Central memory CD8-positive, alpha-beta T cell (primary cell): ENCODE results near the gene NPPC.

Experiments used
- ATAC-seq: fragments of 150-1000 bp; cut with Tn5 transposase; replicated peaks from 2 replicates; pipeline ENCODE4 v1.10.0; 2022; ENCODE audit warnings: mild to moderate bottlenecking, moderate FRiP score, moderate number of reproducible peaks; ENCODE audit not compliant: poor library complexity, severe bottlenecking; ENCODE audit errors: extremely low read depth
- DNase-seq, 2 donors: peaks; one replicate each; pipeline ENCODE4 v3.0.0; 2021; ENCODE audit warnings: low spot score in 2 of 2
- H3K27ac Mint-ChIP-seq: one replicate; pipeline ENCODE4 v1.8.0; 2022; ENCODE audit warnings: low read depth, mild to moderate bottlenecking, moderate library complexity, mixed read lengths
- H3K27me3 Mint-ChIP-seq: one replicate; pipeline ENCODE4 v1.8.0; 2022; ENCODE audit warnings: mixed read lengths
- H3K36me3 Mint-ChIP-seq: one replicate; pipeline ENCODE4 v1.8.0; 2022; ENCODE audit warnings: mild to moderate bottlenecking, moderate library complexity, mixed read lengths; ENCODE audit not compliant: insufficient read depth
- H3K4me1 Mint-ChIP-seq: one replicate; pipeline ENCODE4 v1.8.0; 2022; ENCODE audit warnings: mixed read lengths
- H3K4me3 Mint-ChIP-seq: one replicate; pipeline ENCODE4 v1.8.0; 2022; ENCODE audit warnings: mild to moderate bottlenecking, moderate library complexity, mixed read lengths
- H3K9me3 Mint-ChIP-seq: one replicate; pipeline ENCODE4 v1.8.0; 2022; ENCODE audit warnings: mixed read lengths

Gene NPPC

GRCh38 chr2:231932985-231933915, 7.1 kb upstream of the NPPC start:
- Mint-ChIP-seq H3K27me3 (peaks cover 34% of the 10 kb centered on the region), H3K4me3 (no peak overlapping the region)
- peak in 1 of 2 donors; percentile 7 for DNase-seq

DNA sequence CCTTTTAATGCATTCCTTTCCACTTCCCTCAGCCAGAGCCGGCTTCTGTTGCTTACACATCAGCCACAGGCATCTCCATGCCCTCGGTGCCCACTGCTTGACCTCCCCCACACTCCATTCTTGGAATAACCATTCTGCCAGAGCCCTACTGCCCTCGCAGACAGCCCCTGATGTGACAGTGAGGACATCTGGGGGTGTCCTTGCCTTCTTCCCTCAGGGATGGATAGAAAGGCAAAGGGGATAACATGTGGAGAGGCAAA, 6.4 kb upstream of the NPPC start:
- peak in 1 of 2 donors; percentile 2 for DNase-seq
- Mint-ChIP-seq H3K36me3 (no peaks in the 10 kb centered on the region), H3K4me1 (no peaks in the 10 kb centered on the region), H3K9me3 (no peaks in the 10 kb centered on the region), H3K4me3 (no peak overlapping the region), H3K27me3 (peaks cover 40% of the 10 kb centered on the region), H3K27ac (no peak overlapping the region)
- no peak for ATAC-seq

More at GRCh38 chr2:231932985-231933915, 7.1 kb upstream of the NPPC start:
- no peak for ATAC-seq
- H3K9me3 Mint-ChIP-seq: no peaks in the 10 kb centered on the region
- H3K4me1 Mint-ChIP-seq: no peaks in the 10 kb centered on the region
- H3K27ac Mint-ChIP-seq: no peak overlapping the region
- H3K36me3 Mint-ChIP-seq: no peaks in the 10 kb centered on the region

DNA sequence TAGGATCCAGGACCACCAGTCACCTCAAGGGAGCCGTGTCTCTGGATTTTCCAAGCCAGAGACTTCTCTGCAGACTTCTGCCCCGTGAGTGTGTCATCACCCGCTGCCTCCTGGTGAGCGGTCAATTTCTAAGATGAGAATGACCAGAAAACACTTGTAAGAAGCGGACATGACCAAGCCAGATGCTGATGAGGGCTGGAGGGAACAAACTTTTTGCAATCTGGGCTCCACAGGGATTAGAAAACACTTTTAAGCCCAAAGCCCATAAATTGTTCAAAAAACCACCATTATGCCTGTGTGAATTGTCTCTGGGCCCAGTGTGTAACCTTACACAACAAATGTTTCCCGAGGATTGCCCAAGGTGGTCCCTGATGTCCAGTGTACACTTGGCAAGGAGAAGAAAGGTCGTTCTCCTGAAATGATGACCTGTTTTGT, 5.3 kb upstream of the NPPC start:
- no peak overlapping the region for H3K27ac Mint-ChIP-seq
- no peak overlapping the region for H3K4me3 Mint-ChIP-seq
- H3K27me3 Mint-ChIP-seq: peaks cover 52% of the 10 kb centered on the region
- no peaks in the 10 kb centered on the region for H3K36me3 Mint-ChIP-seq
- H3K4me1 Mint-ChIP-seq: no peaks in the 10 kb centered on the region
- ATAC-seq (no peak), DNase-seq (no peak)
- no peaks in the 10 kb centered on the region for H3K9me3 Mint-ChIP-seq

- DNase-seq (no peak), ATAC-seq (no peak)
- no peaks in the 10 kb centered on the region for H3K4me1 Mint-ChIP-seq
- no peak overlapping the region for H3K27ac Mint-ChIP-seq
- H3K36me3 Mint-ChIP-seq: no peaks in the 10 kb centered on the region
- H3K9me3 Mint-ChIP-seq: no peaks in the 10 kb centered on the region
- H3K27me3 Mint-ChIP-seq: peaks cover 54% of the 10 kb centered on the region
- H3K4me3 Mint-ChIP-seq: no peak overlapping the region
Observed at GRCh38 chr2:231930593-231931281, 4.5 kb upstream of the NPPC start.

GRCh38 chr2:231929961-231930592, 3.9 kb upstream of the NPPC start:
- no peak overlapping the region for H3K4me3 Mint-ChIP-seq

DNA sequence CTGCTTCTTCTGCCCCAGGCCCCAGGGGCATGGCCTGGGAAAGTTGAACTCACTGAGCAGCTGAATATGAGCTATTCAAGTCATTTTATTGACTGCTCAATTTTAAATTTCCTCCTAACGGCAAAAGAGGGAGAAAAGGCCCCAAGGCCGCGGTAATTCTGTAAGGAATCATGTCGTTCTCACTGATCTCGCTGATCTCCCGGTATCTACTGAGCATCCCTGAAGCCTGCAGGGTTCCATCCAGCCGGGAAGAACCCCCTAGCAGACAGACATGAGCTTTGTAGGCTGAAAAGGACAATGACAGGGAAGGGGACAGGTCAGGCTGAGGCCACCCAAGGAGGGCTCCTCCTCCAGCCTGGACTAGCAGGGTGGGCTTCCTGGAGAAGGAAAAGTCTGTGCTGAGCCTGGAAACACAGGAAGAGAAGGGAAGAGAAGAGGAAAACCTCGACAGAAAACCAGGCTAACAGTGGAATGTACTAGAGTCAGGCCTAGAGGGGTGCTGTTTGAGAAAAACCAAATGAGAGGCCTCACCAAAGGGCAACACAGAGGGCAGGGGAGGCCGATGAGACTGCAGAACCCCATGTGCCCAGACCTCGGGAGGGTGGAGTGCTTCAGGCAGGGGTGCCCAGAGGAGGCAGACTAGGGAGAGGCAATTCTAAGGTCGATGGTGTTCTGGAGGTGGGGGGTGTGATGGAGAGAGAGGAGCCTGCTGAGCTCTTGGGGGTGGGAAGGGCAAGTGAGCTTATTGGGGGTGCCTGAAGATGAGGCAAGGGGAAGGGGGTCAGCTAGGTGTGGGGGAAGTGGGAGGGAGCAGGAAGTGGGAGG, 2.9 kb upstream of the NPPC start:
- H3K27ac Mint-ChIP-seq: no peak overlapping the region
- peaks cover 64% of the 10 kb centered on the region for H3K27me3 Mint-ChIP-seq
- H3K4me3 Mint-ChIP-seq: no peak overlapping the region
- H3K9me3 Mint-ChIP-seq: no peaks in the 10 kb centered on the region
- H3K4me1 Mint-ChIP-seq: peaks cover 8% of the 10 kb centered on the region
- DNase-seq: no peak
- ATAC-seq: no peak
- no peaks in the 10 kb centered on the region for H3K36me3 Mint-ChIP-seq

More at GRCh38 chr2:231929961-231930592, 3.9 kb upstream of the NPPC start:
- peaks cover 54% of the 10 kb centered on the region for H3K27me3 Mint-ChIP-seq
- no peaks in the 10 kb centered on the region for H3K36me3 Mint-ChIP-seq
- no peak overlapping the region for H3K27ac Mint-ChIP-seq
- no peaks in the 10 kb centered on the region for H3K9me3 Mint-ChIP-seq
- H3K4me1 Mint-ChIP-seq: no peaks in the 10 kb centered on the region
- DNase-seq (no peak), ATAC-seq (no peak)

- H3K9me3 Mint-ChIP-seq: no peaks in the 10 kb centered on the region
- no peak for ATAC-seq
- H3K4me1 Mint-ChIP-seq: peaks cover 10% of the 10 kb centered on the region
- peak overlapping the region; percentile 6 for H3K4me3 Mint-ChIP-seq
- no peaks in the 10 kb centered on the region for H3K36me3 Mint-ChIP-seq
- no peak for DNase-seq
- H3K27me3 Mint-ChIP-seq: peaks cover 69% of the 10 kb centered on the region
- H3K27ac Mint-ChIP-seq: no peak overlapping the region
Observed at GRCh38 chr2:231928481-231928880, 2.3 kb upstream of the NPPC start.

- no peaks in the 10 kb centered on the region for H3K36me3 Mint-ChIP-seq
- DNase-seq (no peak), ATAC-seq (no peak)
- no peak overlapping the region for H3K27ac Mint-ChIP-seq
- H3K27me3 Mint-ChIP-seq: peaks cover 69% of the 10 kb centered on the region
- H3K9me3 Mint-ChIP-seq: no peaks in the 10 kb centered on the region
- H3K4me1 Mint-ChIP-seq: peaks cover 10% of the 10 kb centered on the region
- H3K4me3 Mint-ChIP-seq: no peak overlapping the region
Observed at GRCh38 chr2:231927566-231927890, 1.3 kb upstream of the NPPC start.

- ATAC-seq (no peak), DNase-seq (no peak)
- H3K4me1 Mint-ChIP-seq: peaks cover 10% of the 10 kb centered on the region
- peak overlapping the region; percentile 55 for H3K4me3 Mint-ChIP-seq
- H3K27ac Mint-ChIP-seq: no peak overlapping the region
- H3K36me3 Mint-ChIP-seq: no peaks in the 10 kb centered on the region
- peaks cover 72% of the 10 kb centered on the region for H3K27me3 Mint-ChIP-seq
- no peaks in the 10 kb centered on the region for H3K9me3 Mint-ChIP-seq
Observed at GRCh38 chr2:231926761-231927565, 767 bp upstream of the NPPC start.

DNA sequence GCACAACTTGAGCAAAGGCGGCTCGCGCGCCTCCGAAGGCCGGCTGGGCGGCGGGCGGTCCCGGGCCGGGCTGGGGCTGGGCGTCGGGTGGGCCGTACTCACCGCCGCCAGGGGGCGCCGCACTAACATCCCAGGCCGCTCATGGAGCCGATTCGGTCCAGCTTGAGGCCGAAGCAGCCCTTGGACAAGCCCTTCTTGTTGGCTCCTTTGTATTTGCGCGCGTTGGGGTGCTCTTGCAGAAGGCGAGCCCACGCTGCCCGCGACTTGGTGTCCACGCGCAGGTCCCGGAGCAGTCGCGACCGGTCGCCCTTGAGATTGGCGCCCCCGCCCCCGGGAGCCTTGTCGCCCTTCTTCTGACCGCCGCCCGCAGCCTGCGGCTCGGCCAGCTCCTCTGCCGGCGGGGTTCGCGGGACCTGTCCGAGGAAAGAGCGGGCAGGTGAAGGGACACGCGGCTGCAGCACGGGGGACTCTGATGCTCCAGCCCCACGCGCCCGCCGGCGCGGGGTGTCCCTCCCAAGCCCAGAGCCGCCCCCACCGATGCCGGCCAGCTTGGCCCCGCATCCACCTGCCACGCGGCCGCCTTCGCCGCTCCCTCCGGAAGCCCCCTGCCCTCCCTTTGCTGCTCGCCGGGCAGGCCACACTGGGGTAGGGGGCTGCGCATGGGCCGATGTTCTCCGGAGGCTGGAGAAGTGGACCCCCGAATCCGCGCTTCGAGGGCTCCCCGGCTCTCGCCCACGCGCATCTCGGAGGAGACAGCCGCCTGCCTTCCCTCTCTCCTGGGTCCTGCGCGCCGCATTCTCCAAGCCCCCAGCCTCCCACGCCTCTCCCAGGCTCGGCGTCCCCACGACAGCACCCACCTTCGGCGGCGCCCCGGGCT, 655 bp downstream of the NPPC start:
- DNase-seq (peak; percentile 45 to 64), ATAC-seq (peak; percentile 71)
- peaks cover 10% of the 10 kb centered on the region for H3K4me1 Mint-ChIP-seq
- H3K9me3 Mint-ChIP-seq: no peaks in the 10 kb centered on the region
- H3K27me3 Mint-ChIP-seq: peaks cover 73% of the 10 kb centered on the region
- no peaks in the 10 kb centered on the region for H3K36me3 Mint-ChIP-seq
- no peak overlapping the region for H3K27ac Mint-ChIP-seq
- peak overlapping the region; percentile 55 for H3K4me3 Mint-ChIP-seq

- peaks cover 76% of the 10 kb centered on the region for H3K27me3 Mint-ChIP-seq
- H3K9me3 Mint-ChIP-seq: no peaks in the 10 kb centered on the region
- H3K36me3 Mint-ChIP-seq: no peaks in the 10 kb centered on the region
- H3K27ac Mint-ChIP-seq: no peak overlapping the region
- H3K4me1 Mint-ChIP-seq: peaks cover 10% of the 10 kb centered on the region
- no peak for DNase-seq
- peak overlapping the region; percentile 54 for H3K4me3 Mint-ChIP-seq
- ATAC-seq: no peak
Observed at GRCh38 chr2:231924889-231925275, 1.3 kb downstream of the NPPC start.
